Astrocyte (in vitro differentiated cells and primary cell): ENCODE data around the gene MAP4K4. TPM values are rescaled to one million over a fixed set of nuclear protein-coding genes. Genes with fewer than 3 reads are reported as not detected.
A peak's percentile ranks its signal among the peaks of the same experiment; 100 is the strongest.

Experiments used
- DNase-seq: peaks from one replicate; pipeline ENCODE4 v3.0.0-alpha.2; 2010; ENCODE audit warnings: low read depth
- FAIRE-seq: peaks from 2 replicates; lab custom pipeline; 2011; peaks lifted over from hg19 to GRCh38; lab: Jason Lieb, UNC
- H2AFZ ChIP-seq: 2 replicates; pipeline ENCODE4 v1.6.0; 2012; ENCODE audit warnings: low read depth, low read length, inconsistent platforms
- H3K27ac ChIP-seq: 2 replicates; pipeline ENCODE4 v1.5.1; 2011; ENCODE audit warnings: low read depth, low read length, inconsistent platforms
- H3K27me3 ChIP-seq: 2 replicates; pipeline ENCODE4 v1.6.0; 2011; ENCODE audit warnings: low read length, inconsistent platforms; ENCODE audit not compliant: insufficient read depth
- H3K36me3 ChIP-seq: 2 replicates; pipeline ENCODE4 v1.5.1; 2011; ENCODE audit warnings: low read length, inconsistent platforms; ENCODE audit not compliant: insufficient read depth
- H3K4me1 ChIP-seq: 2 replicates; pipeline ENCODE4 v1.5.1; 2011; ENCODE audit warnings: low read length, inconsistent platforms; ENCODE audit not compliant: insufficient read depth
- H3K4me2 ChIP-seq: 2 replicates; pipeline ENCODE4 v1.6.0; 2012; ENCODE audit warnings: low read length, inconsistent platforms
- H3K4me3 ChIP-seq: 2 replicates; pipeline ENCODE4 v1.5.1; 2011; ENCODE audit warnings: low read depth, mild to moderate bottlenecking, low read length, inconsistent platforms; ENCODE audit not compliant: insufficient read depth
- H3K79me2 ChIP-seq: 2 replicates; pipeline ENCODE4 v1.6.0; 2012; ENCODE audit warnings: mild to moderate bottlenecking, low read length, inconsistent platforms; ENCODE audit not compliant: insufficient read depth
- H3K9ac ChIP-seq: 2 replicates; pipeline ENCODE4 v1.6.0; 2012; ENCODE audit warnings: mild to moderate bottlenecking, low read length, inconsistent platforms
- H3K9me3 ChIP-seq: 2 replicates; pipeline ENCODE4 v1.5.1; 2012; ENCODE audit warnings: low read depth, mild to moderate bottlenecking, low read length, inconsistent platforms; ENCODE audit not compliant: insufficient read depth
- H4K20me1 ChIP-seq: 2 replicates; pipeline ENCODE4 v1.6.0; 2012; ENCODE audit warnings: low read length, inconsistent platforms; ENCODE audit not compliant: insufficient read depth
- H3K27ac Mint-ChIP-seq: one replicate; pipeline ENCODE4 v1.8.0; 2021; ENCODE audit warnings: mild to moderate bottlenecking, mixed read lengths; ENCODE audit not compliant: unreplicated experiment
- H3K27me3 Mint-ChIP-seq: one replicate; pipeline ENCODE4 v1.8.0; 2021; ENCODE audit warnings: low read depth, mixed read lengths; ENCODE audit not compliant: unreplicated experiment
- H3K36me3 Mint-ChIP-seq: one replicate; pipeline ENCODE4 v1.8.0; 2021; ENCODE audit warnings: low read depth, mixed read lengths; ENCODE audit not compliant: unreplicated experiment
- H3K4me1 Mint-ChIP-seq: one replicate; pipeline ENCODE4 v1.8.0; 2021; ENCODE audit warnings: low read depth, mixed read lengths; ENCODE audit not compliant: unreplicated experiment
- H3K4me3 Mint-ChIP-seq: one replicate; pipeline ENCODE4 v1.8.0; 2021; ENCODE audit warnings: mild to moderate bottlenecking, moderate library complexity, mixed read lengths; ENCODE audit not compliant: unreplicated experiment
- H3K9me3 Mint-ChIP-seq: one replicate; pipeline ENCODE4 v1.8.0; 2021; ENCODE audit warnings: mild to moderate bottlenecking, mixed read lengths; ENCODE audit not compliant: unreplicated experiment
- EZH2 ChIP-seq: IDR thresholded peaks from 2 replicates; pipeline ENCODE4 v1.6.1; 2012; ENCODE audit warnings: mild to moderate bottlenecking, low read length, inconsistent platforms; ENCODE audit not compliant: insufficient read depth
- total RNA-seq: library from RNA; stranded (reverse); gene quantifications from 2 replicates; pipeline ENCODE4 v1.2.1, GENCODE V29; 2021
- TF ChIP-seq, protein P1 (sequence below): IDR thresholded peaks from 2 replicates; pipeline ENCODE4 v1.5.1; 2011; ENCODE audit warnings: low read depth, mild to moderate bottlenecking, inconsistent platforms, low read length, moderate library complexity; ENCODE audit not compliant: insufficient read depth

Gene MAP4K4
- total RNA-seq, 1 donor from 2014 or later: 231 TPM

DNA sequence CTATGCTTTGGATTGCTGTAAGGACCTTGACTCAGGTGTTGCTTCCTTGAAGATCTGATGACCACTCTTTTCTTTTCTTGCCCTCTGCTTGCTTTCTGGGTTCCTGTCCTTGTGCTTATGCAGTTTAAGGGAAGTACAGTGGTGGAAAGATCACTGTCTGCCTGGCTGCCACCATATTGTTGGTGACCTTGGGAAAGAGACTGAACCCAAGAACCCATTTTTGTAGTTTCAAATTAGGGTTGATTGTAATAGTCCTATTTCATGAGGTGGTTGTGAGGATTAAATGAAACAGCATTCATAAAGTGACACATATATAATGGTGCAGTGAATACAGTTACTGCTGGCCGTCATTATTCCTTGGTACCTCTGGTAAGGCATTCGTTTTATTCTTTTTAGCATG is 41.1 kb downstream of the MAP4K4 start:
- no peak for TF ChIP-seq EZH2
- TF ChIP-seq, protein P1, sequence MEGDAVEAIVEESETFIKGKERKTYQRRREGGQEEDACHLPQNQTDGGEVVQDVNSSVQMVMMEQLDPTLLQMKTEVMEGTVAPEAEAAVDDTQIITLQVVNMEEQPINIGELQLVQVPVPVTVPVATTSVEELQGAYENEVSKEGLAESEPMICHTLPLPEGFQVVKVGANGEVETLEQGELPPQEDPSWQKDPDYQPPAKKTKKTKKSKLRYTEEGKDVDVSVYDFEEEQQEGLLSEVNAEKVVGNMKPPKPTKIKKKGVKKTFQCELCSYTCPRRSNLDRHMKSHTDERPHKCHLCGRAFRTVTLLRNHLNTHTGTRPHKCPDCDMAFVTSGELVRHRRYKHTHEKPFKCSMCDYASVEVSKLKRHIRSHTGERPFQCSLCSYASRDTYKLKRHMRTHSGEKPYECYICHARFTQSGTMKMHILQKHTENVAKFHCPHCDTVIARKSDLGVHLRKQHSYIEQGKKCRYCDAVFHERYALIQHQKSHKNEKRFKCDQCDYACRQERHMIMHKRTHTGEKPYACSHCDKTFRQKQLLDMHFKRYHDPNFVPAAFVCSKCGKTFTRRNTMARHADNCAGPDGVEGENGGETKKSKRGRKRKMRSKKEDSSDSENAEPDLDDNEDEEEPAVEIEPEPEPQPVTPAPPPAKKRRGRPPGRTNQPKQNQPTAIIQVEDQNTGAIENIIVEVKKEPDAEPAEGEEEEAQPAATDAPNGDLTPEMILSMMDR: no peak
- Histone ChIP-seq H4K20me1 (peaks cover 91% of the 10 kb centered on the region), H3K27ac (no peak overlapping the region), H3K27me3 (no peaks in the 10 kb centered on the region), H3K79me2 (peaks cover 96% of the 10 kb centered on the region), H3K4me2 (no peak overlapping the region), H3K9ac (no peak overlapping the region), H3K4me1 (peaks cover 47% of the 10 kb centered on the region), H3K9me3 (no peaks in the 10 kb centered on the region), H2AFZ (no peak overlapping the region), H3K36me3 (no peaks in the 10 kb centered on the region), H3K4me3 (no peak overlapping the region)
- H3K27ac Mint-ChIP-seq: no peak overlapping the region
- H3K36me3 Mint-ChIP-seq: peaks cover 1% of the 10 kb centered on the region
- no peak for DNase-seq
- H3K4me3 Mint-ChIP-seq: no peak overlapping the region
- H3K27me3 Mint-ChIP-seq: no peaks in the 10 kb centered on the region
- no peak for FAIRE-seq
- H3K9me3 Mint-ChIP-seq: no peaks in the 10 kb centered on the region
- peaks cover 75% of the 10 kb centered on the region for H3K4me1 Mint-ChIP-seq

DNA sequence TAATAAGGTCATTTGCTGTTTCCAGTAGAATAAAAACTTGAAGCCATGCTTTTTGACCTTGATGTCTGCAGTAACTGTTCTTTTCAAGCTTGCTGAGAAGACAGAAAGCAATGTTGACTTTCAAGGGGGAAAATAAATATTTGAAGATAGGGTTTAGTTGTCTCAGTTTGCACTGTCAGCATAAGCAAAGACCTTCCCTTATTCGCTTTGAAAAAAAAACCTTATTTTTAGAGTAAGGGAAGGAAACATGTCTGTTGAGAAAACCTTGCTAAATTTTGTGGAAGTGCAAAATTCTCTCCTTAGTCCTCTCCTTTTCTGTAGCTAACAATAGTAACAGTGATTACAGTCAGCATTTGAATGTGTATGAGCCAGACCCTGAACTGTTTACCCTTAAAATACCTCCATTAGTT is 43.1 kb downstream of the MAP4K4 start:
- no peaks in the 10 kb centered on the region for H3K9me3 Mint-ChIP-seq
- Histone ChIP-seq H2AFZ (no peak overlapping the region), H3K27me3 (no peaks in the 10 kb centered on the region), H3K36me3 (no peaks in the 10 kb centered on the region), H3K79me2 (peaks cover 96% of the 10 kb centered on the region), H3K4me2 (no peak overlapping the region), H4K20me1 (peaks cover 89% of the 10 kb centered on the region), H3K27ac (no peak overlapping the region), H3K4me3 (no peak overlapping the region), H3K9me3 (no peaks in the 10 kb centered on the region), H3K4me1 (peaks cover 43% of the 10 kb centered on the region), H3K9ac (no peak overlapping the region)
- H3K4me1 Mint-ChIP-seq: peaks cover 71% of the 10 kb centered on the region
- H3K36me3 Mint-ChIP-seq: peaks cover 4% of the 10 kb centered on the region
- peak; percentile 81 for FAIRE-seq
- no peak overlapping the region for H3K4me3 Mint-ChIP-seq
- no peak for DNase-seq
- no peak overlapping the region for H3K27ac Mint-ChIP-seq
- no peak for TF ChIP-seq EZH2
- TF ChIP-seq, protein P1: no peak
- no peaks in the 10 kb centered on the region for H3K27me3 Mint-ChIP-seq

DNA sequence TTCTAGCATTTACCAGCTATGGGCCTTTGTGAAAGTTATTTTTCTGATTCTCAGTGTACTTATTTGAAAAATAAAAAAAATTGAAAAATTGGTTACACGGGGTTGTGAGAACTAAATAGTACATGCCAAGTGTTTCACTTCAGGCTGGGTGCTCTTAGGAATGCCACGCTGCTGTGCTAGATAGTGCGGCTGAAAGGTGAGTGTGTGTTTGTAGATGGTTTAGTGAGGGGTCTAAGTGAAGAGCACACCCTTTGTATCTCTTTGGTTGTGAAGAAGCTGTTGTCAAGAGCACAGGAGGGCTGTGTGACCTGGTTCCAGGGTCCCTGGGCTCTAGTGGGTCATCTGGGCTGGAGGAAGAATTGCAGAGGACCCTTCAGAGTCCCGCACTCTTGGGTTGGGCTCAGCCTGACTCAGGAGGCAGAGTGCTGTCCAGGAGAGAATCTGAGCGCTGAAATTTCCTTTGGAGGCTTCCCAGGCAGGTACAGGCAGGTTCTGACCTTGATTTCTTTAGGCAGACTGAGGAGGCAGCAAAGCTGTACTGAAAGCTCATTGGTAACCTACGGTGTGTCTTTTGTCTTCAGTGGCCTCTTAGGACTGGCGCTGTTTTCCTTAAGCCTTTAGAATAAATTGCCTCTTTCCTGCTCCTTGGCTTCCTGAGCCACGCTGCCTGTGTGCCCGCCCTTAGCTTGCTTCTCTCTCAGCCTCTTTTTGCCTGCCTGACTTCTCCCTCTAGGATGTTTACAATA is 44.4 kb downstream of the MAP4K4 start:
- Histone ChIP-seq H3K27me3 (no peaks in the 10 kb centered on the region), H3K4me2 (peak overlapping the region; percentile 61), H3K9ac (peak overlapping the region; percentile 38), H3K36me3 (no peaks in the 10 kb centered on the region), H3K27ac (no peak overlapping the region), H3K9me3 (no peaks in the 10 kb centered on the region), H4K20me1 (peaks cover 87% of the 10 kb centered on the region), H3K4me1 (peaks cover 43% of the 10 kb centered on the region), H3K4me3 (no peak overlapping the region), H2AFZ (no peak overlapping the region), H3K79me2 (peaks cover 93% of the 10 kb centered on the region)
- TF ChIP-seq, protein P1: no peak
- no peak for TF ChIP-seq EZH2
- H3K4me1 Mint-ChIP-seq: peaks cover 72% of the 10 kb centered on the region
- H3K9me3 Mint-ChIP-seq: no peaks in the 10 kb centered on the region
- peak overlapping the region; percentile 47 for H3K4me3 Mint-ChIP-seq
- DNase-seq (no peak), FAIRE-seq (no peak)
- H3K27ac Mint-ChIP-seq: peak overlapping the region; percentile 83
- H3K27me3 Mint-ChIP-seq: no peaks in the 10 kb centered on the region
- H3K36me3 Mint-ChIP-seq: peaks cover 4% of the 10 kb centered on the region
